ENCODE data around the gene DYRK3.

The DYRK3 gene

DNA sequence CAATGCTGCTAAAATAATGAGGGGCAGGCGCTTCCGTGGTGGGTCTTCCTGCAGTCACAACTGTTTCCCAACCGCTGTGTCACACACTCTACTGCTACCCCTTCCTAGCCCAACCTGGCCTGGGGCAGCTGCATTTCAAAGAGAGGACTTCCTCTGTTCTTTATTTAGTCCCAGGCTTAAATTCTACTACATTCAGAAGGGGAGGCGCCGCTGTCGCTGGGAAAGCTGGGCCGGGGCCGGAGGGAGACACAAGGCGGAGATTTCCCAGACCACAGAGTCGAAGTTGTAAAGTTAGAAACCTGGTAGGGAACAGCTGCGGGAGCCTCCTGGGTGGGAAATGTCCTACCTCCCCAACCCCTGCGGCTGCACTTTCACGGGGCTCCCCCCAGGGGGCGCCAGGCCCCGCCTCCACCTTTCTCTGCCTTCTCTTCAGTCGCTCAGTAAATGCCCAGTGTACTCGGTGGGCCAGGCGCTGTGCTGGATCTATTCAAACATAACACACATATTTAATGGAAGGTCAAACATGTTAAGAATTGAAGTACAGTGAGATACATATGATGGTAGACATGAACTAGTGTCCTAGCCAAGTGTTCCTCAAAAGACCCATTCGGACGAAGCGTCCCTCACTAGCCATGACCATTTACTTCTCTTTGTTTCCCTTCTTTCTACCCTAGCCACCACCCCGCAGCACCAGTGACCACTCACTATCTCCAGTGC, 23.1 kb downstream of the DYRK3 start:
- DNase-seq (ENCODE audit: insufficient read length, low spot score) (no peak), FAIRE-seq (no peak)

DNA sequence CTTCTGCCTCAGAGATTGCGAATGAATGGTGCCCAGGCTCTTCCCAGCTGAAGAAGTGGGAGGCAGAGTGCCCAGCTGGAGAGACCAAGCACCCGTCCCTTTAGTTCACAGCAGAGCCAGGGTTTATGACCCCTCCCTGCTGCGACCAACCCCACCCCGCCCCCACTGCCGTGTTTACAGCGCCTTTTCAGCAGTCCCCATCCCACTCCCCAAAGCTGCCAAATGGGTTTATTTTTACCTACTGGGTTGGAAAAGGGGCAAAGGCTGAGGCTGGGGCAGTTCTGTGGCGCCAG, 23.6 kb downstream of the DYRK3 start:
- DNase-seq (ENCODE audit: insufficient read length, low spot score) (no peak), FAIRE-seq (no peak)

DNA sequence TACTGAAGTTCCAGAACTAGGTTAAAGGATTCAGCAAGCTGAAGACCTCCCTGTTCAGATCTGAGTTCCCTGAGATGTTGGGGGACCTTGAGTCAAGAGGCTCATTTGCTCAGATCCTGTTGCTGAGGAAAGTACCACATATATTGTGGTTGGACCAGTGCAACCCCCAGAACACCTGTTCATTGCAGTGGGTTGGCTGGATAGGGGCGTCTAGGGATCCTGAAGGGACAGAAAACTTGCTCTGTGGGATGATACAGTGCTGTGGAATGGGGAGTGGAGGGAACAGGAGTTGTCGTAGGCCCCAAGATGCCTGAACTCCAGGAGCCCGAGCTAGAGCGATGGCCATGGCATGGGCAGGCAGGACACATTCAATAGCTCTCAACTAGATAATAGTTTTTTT, 24.8 kb downstream of the DYRK3 start:
- DNase-seq (ENCODE audit: insufficient read length, low spot score) (no peak), FAIRE-seq (no peak)

DNA sequence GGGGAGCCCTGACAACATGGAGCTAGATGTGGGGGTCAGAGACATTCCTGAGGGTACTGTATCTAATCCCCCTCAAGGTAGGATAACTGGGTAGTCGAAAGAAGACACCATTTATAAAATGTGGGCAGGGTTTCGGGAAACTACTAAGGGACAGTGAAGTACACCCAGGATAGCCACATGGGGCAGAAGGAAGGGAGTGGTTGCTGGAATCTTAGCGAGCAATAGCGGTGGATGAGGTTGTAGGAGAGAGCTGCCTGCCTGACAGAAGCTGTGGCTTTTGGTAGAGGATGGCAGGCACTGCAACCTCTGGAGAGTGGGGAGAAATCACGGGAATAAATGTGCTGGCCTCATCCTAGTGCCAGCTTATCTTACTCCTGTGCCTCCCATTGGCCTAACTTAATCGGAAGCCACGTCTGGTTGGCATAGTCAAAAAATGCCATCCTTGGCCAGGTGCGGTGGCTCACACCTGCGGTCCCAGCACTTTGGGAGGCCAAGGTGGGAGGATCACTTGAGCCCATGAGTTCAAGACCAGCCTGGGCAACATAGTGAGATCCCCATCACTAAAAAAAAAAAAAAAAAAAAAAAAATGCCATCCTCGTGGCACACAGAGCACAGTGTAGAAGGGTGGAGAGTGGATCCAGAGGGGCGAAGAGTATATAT, 26.0 kb downstream of the DYRK3 start:
- no peak for FAIRE-seq
- no peak for DNase-seq (ENCODE audit: insufficient read length, low spot score)

DNA sequence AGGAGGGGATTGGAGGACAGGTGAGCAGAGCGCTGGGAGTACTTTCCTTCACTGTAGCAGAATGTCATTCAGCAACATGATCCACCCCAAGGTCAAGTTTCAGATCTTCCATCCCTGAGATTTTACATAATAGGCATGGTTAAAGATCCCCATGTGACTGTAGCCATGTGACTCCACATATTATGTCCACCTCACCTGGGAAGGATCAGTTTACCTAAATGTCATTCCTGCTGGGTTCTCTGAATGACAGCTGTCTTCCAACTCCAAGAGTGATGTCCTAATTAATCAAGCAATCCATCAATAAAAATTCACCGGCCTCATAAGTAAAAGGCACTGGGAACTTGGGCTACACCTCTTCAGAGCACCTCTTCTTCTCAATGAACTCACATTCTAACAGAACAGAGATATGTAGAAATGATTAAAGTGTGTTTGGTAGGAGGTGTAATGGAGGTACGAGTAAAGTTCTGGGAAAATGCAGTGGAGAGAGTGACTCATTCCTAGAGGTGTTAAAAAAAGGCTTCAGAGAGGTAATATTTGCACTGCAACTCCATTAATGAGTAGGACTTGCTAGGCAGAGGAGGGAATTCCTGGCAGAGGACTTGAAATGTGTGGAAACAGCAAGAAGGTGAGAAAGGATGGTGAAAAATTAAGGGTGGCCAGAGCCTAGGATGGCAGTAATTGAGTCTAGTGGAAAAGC, 27.2 kb downstream of the DYRK3 start:
- FAIRE-seq = no peak

DNA sequence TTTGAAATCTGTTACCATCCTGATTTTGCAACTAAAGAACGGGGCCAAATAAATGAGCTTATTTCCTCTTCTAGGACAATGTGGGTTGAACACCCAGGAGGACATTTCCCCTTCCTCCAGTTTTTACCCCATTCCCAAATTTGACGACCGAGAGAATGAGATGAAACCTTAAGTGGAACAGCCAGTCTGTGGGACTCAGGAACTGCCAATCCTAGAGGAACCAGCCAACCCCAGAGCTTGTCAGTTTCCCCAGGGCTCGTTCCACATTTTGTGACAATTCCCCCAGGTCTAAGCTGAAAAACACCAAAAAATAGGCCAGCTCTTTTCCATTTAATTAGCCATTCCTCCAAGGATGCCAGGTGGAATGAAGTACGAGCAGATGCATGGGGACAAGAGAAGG, 28.0 kb downstream of the DYRK3 start:
- FAIRE-seq (no peak), DNase-seq (ENCODE audit: insufficient read length, low spot score) (no peak)

More for the DNA sequence above, 27.2 kb downstream of the DYRK3 start:
- DNase-seq (ENCODE audit: insufficient read length, low spot score) = no peak

DNA sequence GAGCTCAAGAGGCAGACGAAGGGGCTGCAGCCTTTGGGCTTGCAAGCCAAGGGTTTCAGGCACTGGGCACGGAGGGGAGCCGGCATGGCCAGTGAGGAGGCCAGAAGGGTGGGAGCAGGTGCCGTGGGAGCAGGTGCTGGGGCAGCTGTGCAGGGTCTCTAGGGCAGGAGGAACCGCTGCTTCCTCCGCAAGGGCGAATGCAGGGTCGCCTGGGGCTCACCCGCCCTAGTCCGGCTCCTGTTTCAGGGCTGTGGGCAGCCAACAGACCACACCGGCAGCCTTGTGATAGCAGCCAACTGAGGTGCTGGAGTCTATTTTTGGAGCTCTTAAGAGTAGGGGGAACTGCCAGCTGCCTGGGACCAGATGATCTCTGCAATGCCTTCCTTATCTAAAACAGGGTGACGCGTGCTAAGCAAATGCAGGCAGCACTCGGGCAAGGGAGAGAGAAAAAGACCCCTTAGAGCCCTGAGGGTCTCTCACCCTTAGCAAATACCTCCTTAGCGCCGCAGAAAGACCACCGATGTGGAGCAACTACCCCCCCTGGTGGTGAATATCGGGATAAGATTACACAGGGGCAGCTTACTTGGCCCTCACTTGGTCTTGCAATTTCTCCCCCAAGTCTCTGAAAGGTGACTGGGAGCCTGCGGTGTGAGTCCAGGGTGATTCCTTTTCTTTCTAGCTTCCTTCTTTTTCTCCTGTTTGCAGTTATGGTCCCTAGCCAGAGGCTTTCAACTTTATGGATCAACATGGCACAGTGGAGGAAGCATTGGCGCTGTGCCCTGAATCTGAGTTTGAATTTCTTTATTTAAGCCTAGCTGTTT, 28.7 kb downstream of the DYRK3 start:
- FAIRE-seq (peak; percentile 83), DNase-seq (ENCODE audit: insufficient read length, low spot score) (peak; percentile 57)

DNA sequence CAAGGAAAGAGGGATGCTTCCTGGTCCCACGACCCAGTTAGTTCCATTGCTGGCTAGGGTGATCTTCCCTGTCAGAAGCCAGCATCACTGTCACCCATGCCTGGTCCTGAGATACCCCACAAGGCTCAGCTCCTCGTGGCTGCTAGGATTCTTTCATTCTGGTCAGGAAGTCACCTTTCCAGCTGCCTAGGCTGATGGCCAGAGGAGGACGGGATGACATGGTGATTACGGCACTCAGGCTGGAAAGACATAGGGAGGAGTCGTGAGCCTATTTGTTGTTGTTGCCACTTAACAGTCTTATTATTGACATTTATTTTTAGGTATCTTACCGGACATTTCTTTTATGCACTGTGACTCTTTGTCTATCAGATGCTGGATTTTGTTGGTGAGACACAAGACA, 29.4 kb downstream of the DYRK3 start:
- FAIRE-seq = no peak
- DNase-seq (ENCODE audit: insufficient read length, low spot score) = no peak

DNA sequence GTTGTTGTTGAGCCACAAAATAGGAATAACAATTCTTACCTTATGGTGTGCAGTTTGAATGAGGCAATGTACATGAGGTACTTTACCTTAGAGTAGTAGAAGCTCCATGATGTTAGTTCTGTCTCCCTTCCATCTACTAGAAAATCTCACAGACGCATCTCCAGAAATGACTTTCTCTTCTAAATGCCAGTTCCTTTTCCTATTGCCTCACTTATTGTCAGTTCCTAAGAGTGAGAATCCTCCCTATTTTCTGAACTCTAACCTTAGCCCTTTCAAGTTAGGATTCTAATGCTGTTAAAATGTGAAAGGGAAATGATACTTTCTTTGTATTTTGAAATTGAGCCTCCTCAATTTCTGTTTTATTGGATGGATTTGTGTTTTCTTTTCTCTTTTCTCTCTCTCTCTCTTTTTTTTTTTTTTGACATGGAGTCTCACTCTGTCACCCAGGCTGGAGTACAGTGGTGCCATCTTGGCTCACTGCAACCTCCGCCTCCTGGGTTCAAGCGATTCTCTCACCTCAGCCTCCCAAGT, 30.8 kb downstream of the DYRK3 start:
- FAIRE-seq = no peak

DNA sequence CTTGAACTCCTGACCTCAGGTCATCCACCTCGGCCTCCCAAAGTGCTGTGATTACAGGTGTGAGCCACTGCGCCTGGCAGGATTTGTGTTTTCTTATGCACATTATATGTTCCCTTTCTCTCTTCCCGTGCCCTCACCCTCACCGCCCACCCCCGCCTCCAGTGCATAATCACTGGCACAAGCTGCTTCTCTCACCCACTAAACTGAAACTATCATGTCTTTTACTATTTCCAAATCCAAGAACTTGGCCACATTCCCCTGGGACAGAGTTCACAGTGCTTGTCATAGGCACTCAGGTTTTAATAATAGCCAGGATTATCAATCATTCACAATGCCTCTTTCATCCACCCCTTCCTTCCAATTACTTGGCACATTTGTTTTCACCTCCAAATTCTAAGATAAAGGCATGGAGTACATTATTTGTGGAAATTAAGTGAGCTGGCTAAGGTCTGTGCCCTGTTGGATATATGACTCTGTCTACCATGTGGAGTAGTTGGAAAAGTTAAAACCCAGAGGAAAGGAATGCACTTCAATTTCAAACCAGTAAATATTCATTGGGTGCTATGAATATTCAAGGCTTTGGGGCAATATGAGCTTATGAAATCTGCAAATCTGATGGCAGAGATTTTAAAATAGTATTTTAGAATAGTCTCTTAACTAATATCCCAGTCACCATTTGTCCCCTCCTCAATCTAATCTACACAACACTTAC, 31.8 kb downstream of the DYRK3 start:
- DNase-seq (ENCODE audit: insufficient read length, low spot score) (no peak), FAIRE-seq (no peak)

More for the DNA sequence above, 30.8 kb downstream of the DYRK3 start:
- no peak for DNase-seq (ENCODE audit: insufficient read length, low spot score)

DNA sequence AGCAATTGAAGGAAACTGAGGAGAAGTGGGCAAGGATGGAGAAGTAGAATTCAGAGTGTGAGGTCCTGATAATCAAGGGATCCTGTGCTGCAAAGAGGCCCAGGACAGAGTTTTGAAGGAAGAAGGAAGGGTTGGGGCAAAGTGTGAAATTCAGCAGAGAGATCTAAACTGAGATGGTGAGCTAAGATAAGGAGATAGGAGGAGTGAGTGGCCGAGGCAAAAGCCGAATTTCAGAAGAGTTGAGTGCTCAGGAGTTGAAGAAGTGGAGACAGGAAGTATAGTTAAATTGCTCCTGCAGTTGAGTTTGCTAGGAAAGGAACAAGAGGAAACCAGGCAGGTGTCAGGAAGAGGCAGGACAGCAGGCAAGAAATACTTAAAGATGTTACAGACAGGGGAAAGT, 33.0 kb downstream of the DYRK3 start:
- no peak for FAIRE-seq
- no peak for DNase-seq (ENCODE audit: insufficient read length, low spot score)

DNA sequence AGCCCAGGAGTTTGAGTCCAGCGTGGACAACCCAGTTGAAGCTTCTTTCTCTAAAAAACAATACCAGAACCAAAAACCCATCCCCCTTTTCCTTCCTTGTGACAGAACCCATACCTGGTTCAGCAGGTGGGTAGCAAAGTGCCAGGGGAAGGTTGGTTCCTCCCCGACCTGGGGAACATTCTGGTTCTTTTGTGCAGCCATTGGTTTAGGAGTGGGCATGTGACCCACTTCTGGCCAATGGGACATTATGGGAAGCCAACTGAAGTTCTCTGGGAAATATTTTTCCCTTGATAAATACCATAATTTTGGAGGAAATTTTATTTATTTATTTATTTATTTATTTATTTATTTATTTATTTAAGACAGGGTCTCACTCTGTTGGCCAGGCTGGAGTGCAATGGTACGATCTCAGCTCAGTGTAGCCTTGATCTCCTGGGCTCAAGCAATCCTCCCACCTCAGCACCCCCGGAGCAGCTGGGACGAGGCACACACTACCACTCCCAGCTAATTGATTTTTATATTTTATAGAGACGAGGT, 33.6 kb downstream of the DYRK3 start:
- FAIRE-seq (no peak), DNase-seq (ENCODE audit: insufficient read length, low spot score) (no peak)

DNA sequence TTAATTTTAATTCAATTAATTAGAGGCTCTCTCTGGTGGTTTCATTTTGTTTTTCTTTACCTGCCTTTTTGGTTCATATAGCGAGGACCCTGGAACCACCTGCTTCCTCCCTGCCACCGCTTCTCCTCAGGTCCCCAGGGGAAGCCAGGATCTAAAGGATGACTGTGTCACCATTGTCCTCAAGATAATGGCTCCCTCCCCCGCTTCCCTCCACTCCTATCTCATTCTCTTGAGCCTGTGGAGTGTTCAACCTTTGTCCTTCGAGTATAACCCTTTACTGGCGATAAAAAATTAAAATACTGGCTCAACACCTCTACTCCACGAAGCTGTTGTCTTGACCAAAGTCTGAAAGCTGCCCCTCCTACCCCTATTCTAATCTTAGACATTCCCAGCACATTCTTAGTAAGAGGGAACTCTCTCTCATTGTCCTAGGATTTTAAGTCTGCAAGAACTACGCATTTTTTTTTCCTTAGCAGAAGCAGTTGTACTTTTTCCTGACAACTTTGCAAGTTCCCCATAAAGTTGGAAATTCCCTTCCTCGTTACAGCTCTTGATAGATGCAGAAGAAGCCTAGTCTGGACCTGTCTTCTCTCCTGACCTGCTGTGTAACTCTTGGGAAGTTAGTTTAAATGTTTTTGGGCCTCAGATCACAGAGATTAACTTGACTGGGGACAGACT, 36.8 kb downstream of the DYRK3 start:
- FAIRE-seq = no peak
- DNase-seq (ENCODE audit: insufficient read length, low spot score) = no peak

DNA sequence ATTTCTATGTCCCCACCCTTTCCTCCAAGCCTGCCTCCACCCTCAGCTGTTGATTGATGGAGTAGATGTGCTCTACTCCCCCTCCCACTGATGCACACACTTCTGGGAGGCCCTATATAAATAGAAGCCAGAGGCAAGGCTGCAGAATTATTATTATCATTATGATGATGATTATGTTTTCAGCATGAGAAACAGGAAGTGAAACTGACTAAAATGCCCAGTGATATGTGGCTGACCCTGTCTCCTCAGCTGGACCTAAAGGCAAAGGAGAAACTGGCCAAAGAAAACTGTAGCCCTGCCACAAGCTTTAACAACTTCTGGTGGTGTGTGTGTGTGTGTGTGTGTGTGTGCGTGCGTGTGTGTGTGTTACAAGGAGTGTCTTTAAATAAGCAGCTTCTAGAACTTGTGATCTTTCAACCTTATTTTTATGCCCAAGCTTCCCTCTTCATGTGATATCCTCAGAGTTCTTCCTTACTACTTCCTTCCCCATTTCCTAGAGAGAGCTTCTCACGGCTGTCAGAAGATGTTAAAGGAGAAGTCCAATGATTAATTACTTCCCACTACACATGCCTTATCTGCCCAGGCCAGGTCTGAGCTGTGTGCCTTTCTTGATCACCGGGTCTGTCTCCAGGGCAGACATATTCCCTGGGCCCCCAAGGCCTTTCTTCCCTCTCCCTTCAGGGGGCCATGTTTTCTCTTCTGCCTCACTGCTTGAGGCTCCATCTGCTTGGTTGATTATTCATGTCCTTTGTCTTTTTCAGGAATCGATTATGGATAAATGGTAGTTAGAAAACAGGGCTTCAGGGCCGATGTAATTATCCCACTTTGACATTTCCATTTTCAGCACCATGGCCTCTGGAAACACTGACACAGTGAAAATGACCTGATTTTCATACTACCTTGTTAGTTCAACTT, 37.8 kb downstream of the DYRK3 start:
- DNase-seq (ENCODE audit: insufficient read length, low spot score) (no peak), FAIRE-seq (peak; percentile 21)

DNA sequence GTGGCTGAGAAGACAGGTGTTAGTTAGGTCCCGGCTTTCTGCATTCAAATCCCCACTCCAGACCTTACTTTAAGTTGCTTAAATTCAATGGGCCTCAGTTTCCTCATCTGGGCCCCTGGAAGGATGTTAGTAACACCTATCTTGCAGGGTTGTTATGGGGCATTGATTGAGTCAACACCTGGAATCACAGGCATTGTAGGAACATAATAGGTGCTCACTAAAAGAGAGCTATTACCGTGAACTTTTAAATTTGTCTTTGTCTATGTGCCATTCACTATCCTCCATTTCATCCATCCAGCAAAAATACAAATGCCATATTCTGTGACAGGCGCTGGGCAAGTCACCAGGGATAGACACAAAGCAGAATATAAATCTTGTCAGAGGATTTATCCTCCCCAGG, 38.9 kb downstream of the DYRK3 start:
- FAIRE-seq (no peak), DNase-seq (ENCODE audit: insufficient read length, low spot score) (no peak)

DNA sequence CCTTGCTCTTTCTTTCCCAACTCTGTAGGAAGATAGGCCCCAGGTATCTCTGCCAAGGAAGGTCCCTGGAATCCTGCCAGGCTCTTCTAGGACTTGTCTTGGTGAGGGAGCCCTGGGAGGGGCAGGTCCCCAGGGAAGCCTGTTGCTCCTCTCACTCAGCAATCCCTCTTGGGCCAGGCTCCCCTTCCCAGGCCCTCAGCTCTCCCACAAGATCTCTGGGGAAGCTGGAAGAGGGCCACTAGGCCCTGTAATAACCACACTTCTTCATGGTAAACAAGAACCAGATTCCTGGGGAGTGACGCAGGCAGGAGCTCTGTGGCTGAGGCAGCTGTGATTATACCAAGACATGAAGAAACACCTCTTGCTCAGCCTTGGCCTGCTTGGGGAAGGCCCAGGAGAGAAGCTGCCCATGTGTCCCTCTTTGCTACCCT, 39.4 kb downstream of the DYRK3 start:
- DNase-seq (ENCODE audit: insufficient read length, low spot score) (no peak), FAIRE-seq (no peak)

DNA sequence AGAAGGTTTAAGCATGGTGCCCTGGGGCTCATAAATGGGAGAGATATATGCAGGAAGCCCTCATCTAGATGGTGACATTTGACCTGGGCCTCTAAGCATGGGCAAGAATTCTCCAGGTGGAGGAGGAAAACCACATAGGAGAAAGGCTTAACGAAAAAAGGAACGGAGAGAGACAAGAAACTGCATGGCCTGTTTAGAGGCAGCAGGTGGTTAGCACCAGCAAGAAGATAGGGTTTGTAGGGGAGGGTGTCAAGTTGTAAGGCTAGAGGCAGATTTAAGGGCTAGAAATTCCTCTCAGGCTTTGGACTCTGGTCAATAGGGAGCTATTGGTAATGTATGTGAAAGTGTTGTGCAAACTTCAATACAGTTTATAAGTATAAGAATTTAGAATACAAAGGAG, 41.2 kb downstream of the DYRK3 start:
- peak; percentile 66 for FAIRE-seq
- DNase-seq (ENCODE audit: insufficient read length, low spot score) = no peak

DNA sequence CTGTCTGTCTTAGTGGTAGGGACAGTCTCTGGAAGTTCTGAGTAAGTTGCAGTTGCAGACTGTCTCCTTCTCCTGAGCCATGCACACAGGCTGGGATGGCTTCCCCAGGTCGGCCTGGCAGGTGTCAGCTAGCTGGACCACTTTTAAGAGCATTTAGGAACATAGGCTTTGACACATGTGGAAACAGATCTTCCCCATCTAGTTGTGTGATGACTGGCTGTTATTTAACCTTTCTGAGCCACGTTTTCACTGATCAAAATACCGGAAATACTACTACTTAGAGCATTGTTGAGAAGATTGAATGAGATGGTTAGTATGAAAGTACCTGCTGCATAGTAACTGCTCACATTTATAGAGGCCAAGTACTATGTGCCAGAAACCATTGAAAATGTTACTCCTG, 43.2 kb downstream of the DYRK3 start:
- FAIRE-seq (peak; percentile 53), DNase-seq (ENCODE audit: insufficient read length, low spot score) (no peak)
